SHP77 treated with DMSO at 0.1 percent for 48 hours (cell line): ENCODE data around the gene HOOK2.
A peak's percentile ranks its signal among the peaks of the same experiment; 100 is the strongest.
"Not testable (repeated sequence)": the region's sequence is repeated elsewhere in the genome, so short reads cannot be mapped to it uniquely, and the experiment has no call there.

ENCODE experiments used
- DNase-seq: peaks from one replicate; lab custom pipeline; 2025; lab: John Stamatoyannopoulos, UW

Gene HOOK2

GRCh38 chr19:12754465-12755196 lies 20.7 kb downstream of the HOOK2 start:
- no peak for DNase-seq

- DNase-seq = no peak
Observed at GRCh38 chr19:12752056-12752781, 23.1 kb downstream of the HOOK2 start.

- no peak for DNase-seq
Observed at GRCh38 chr19:12751635-12752034, 23.7 kb downstream of the HOOK2 start, which contains the start of gene BEST2. Gene BEST2 (plus strand): TSS chr19:12751791. CDS start chr19:12752593, 802 bp downstream.

- no peak for DNase-seq
Observed at GRCh38 chr19:12750851-12751250, 24.5 kb downstream of the HOOK2 start.

GRCh38 chr19:12749938-12750521 lies 25.3 kb downstream of the HOOK2 start:
- DNase-seq = no peak

GRCh38 chr19:12748489-12748888 lies 26.9 kb downstream of the HOOK2 start:
- no peak for DNase-seq

GRCh38 chr19:12745166-12745897 lies 30.0 kb downstream of the HOOK2 start:
- no peak for DNase-seq

GRCh38 chr19:12737835-12738351 lies 37.5 kb downstream of the HOOK2 start:
- DNase-seq = no peak

- peak; percentile 100 for DNase-seq
Observed at GRCh38 chr19:12736995-12737834, 38.1 kb downstream of the HOOK2 start, which contains the start of gene GET3. Gene GET3 (plus strand): TSS chr19:12737497. CDS start chr19:12737506, 9 bp downstream.

GRCh38 chr19:12733369-12734214 lies 41.8 kb downstream of the HOOK2 start:
- DNase-seq = no peak

GRCh38 chr19:12731337-12731736 lies 44.0 kb downstream of the HOOK2 start:
- no peak for DNase-seq

GRCh38 chr19:12730064-12730463 lies 45.3 kb downstream of the HOOK2 start:
- no peak for DNase-seq

- DNase-seq = no peak
Observed at GRCh38 chr19:12727745-12728433, 47.5 kb downstream of the HOOK2 start.

- no peak for DNase-seq
Observed at GRCh38 chr19:12726988-12727316, 48.4 kb downstream of the HOOK2 start.

- not testable (repeated sequence) for DNase-seq
Observed at GRCh38 chr19:12725612-12726011, 49.7 kb downstream of the HOOK2 start.

- DNase-seq = peak; percentile 54
Observed at GRCh38 chr19:12723641-12724426, 51.5 kb downstream of the HOOK2 start, which contains the start of gene TNPO2. Gene TNPO2 (minus strand): TSS chr19:12723932. CDS start chr19:12720977, 2,955 bp downstream.

GRCh38 chr19:12723381-12723640 lies 52.0 kb downstream of the HOOK2 start:
- no peak for DNase-seq

- DNase-seq = peak; percentile 93
Observed at GRCh38 chr19:12722566-12723380, 52.6 kb downstream of the HOOK2 start.
